AG09319 (cell line): ENCODE data around the gene COL7A1.

ENCODE experiments used
- DNase-seq: peaks from one replicate; pipeline ENCODE4 v3.0.0-alpha.2; 2010; ENCODE audit warnings: low read depth; ENCODE audit errors: extremely low read depth
- TF ChIP-seq, protein P1 (sequence below): IDR thresholded peaks from 2 replicates; pipeline ENCODE4 v1.5.1; 2011; ENCODE audit warnings: low read depth, mild to moderate bottlenecking, inconsistent platforms, low read length, moderate library complexity

The COL7A1 gene

DNA sequence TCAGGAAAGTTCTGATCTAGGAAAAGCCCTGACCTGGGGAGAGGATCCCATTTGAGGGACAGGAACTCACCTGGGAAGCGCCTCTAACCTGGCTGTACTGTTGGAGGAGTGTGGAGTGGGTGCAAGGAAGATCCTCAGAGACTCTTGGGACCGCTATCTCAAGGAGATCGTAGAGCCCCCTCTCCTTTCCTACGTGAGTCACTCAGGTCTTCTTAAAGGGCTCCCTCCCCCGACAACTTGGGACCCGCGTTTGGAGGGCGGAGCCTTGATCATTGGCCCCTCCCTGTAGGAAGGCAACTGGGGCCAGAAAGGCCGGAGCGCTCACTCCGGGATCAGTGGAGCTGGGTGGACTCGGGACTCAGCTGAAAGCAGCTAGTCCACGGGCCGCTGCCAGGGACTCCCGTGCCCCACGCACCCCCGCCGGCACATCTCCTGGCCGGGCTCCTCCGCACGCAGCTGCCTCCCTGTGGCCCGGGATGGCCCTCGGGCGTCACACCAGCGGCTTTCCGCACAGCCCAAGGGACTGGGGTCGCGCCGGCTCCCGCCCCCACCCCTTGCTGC, 39.6 kb upstream of the COL7A1 start:
- DNase-seq = peak; percentile 5
- TF ChIP-seq, protein P1, sequence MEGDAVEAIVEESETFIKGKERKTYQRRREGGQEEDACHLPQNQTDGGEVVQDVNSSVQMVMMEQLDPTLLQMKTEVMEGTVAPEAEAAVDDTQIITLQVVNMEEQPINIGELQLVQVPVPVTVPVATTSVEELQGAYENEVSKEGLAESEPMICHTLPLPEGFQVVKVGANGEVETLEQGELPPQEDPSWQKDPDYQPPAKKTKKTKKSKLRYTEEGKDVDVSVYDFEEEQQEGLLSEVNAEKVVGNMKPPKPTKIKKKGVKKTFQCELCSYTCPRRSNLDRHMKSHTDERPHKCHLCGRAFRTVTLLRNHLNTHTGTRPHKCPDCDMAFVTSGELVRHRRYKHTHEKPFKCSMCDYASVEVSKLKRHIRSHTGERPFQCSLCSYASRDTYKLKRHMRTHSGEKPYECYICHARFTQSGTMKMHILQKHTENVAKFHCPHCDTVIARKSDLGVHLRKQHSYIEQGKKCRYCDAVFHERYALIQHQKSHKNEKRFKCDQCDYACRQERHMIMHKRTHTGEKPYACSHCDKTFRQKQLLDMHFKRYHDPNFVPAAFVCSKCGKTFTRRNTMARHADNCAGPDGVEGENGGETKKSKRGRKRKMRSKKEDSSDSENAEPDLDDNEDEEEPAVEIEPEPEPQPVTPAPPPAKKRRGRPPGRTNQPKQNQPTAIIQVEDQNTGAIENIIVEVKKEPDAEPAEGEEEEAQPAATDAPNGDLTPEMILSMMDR = no peak

DNA sequence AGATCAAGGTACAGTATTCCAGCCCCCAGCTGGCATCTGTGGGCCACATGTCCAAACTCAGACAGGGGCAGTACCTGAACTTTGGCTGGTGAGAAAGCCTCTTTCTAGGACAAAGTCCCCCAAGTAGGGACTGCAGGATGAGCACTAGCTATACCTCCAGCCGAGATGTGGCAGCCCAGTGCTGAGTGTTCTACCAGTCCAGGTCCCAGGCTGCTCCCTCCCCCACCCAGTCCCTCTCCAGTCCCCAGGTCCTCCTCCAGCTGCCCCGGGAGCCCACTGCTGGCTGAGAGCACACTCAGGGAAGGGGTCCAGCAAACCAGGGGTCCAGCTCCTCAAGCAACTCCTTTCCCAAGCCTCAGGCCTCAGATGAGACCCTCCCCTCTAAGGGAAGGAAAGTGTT, 38.6 kb upstream of the COL7A1 start:
- DNase-seq = no peak
- TF ChIP-seq, protein P1 = no peak

DNA sequence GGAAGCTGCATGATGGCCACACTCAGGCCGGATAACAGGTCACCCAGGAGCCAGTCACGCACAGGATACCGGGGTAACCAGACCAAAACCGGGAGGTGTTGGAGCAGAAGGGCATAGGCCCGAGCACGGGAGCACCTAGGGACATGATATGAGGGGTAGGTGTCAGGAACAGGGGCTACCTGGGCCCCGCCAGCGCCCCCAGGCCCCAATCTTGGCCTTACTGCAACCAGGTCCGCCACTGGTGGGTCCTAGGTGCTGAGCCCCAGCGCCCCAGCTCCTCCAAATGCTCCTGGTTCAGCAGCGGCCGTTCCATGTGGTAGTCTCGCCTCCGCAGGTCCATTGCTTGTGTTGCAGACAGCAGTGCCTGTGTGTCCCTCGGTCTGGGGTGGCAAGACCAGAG, 38.1 kb upstream of the COL7A1 start:
- TF ChIP-seq, protein P1 = no peak
- no peak for DNase-seq

DNA sequence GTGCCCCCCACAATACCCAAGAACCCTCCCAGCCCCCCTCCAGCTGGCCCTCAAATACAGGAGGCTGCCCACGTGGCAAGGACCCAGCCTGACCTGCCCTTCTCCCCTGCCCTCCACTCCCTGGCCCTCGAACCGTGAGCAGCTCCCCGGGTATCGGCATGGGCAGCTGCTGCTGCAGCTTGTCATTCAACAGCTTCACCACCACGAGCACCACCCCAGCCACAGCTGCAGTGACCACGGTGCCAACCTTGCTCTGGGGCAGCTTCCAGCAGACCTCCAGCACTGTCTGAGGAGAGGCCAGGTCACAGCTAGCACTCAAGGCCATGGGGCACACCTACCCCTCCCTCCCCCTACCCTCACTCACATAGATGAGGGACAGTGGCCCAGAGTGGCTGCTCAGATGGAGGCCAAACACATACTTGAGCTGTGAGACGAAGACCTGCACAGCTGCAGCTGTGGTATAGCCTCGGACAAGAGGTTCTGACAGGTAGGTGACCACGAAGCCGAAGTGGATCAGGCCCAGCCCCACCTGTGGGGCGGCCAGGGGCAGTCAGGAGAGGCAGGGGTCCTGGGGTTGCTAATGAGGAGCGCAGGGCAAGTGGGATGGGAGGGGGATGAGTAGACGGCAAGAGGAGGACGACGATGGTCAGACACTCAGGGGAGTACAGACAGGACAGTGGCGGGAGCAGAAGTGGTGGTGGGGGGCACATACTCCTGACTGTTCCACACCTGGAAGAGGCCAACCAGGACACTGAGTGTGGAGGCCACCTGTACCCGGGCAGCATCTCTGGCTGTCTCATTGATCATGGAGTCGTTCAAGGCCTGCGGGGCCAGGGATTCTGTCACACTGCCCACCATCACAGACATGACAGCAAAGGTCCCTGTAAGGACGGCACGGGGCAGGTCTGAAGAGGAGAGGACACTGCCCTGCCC, 36.7 kb upstream of the COL7A1 start:
- TF ChIP-seq, protein P1 = no peak
- no peak for DNase-seq

GRCh38 chr3:48630833-48631232, 35.7 kb upstream of the COL7A1 start:
- no peak for DNase-seq
- TF ChIP-seq, protein P1 = no peak

- TF ChIP-seq, protein P1 = no peak
- DNase-seq = no peak
Observed at GRCh38 chr3:48630407-48630806, 35.3 kb upstream of the COL7A1 start.

DNA sequence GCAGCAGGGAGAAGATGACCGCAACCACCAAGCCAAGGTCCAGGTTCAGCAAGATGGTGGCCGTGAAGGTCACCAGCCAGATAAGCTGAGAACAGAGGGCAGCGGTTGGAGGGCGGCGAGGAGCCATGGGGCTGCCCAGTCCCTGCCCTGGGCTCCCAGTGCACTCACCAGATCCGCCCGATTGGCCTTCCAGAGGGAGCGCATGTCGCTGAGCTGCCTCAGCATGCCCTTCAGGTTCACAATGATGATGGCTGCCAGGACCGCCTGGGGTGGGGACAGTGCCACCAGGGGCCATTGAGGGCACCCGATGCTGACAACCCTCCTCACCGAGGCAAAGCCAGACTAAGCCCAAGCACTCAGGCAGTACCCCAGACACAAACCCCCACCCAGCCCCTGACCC, 34.8 kb upstream of the COL7A1 start:
- TF ChIP-seq, protein P1 = no peak
- DNase-seq = no peak
